Measurements from ENCODE around the gene BHMT2. TPM values are rescaled to one million over a fixed set of nuclear protein-coding genes. Genes with fewer than 3 reads are reported as not detected.

Gene BHMT2
- total and polyA plus RNA-seq, 2 donors (not counting 3 experiments of a cell fraction or from before 2014, with no cell fraction given), result 0.71 to 0.92 TPM

- Histone ChIP-seq H3K4me3 (replicated peaks in 1 of 3; ENCODE audit: insufficient read depth in 1 of 3, low read depth in 1 of 3, low read length in 3 of 3) (no peak overlapping the region), H3K79me2 (ENCODE audit: control insufficient read depth, insufficient read depth, low read length) (no peaks in the 10 kb centered on the region), H3K4me1 (ENCODE audit: control insufficient read depth, extremely low read depth, insufficient read depth, low read length) (no peaks in the 10 kb centered on the region), H3K36me3 (ENCODE audit: control insufficient read depth in 2 of 2, extremely low read depth in 1 of 2, insufficient read depth in 2 of 2, low read length in 2 of 2) (no peaks in the 10 kb centered on the region), H4K20me1 (replicated peaks; ENCODE audit: control insufficient read depth, extremely low read depth, insufficient read depth, low read length) (no peaks in the 10 kb centered on the region), H3K27me3 (ENCODE audit: control insufficient read depth in 2 of 2, insufficient read depth in 2 of 2, low read length in 2 of 2) (peaks cover 2 to 3% of the 10 kb centered on the region in 2 experiments), H3K9me1 (replicated peaks; ENCODE audit: control insufficient read depth, extremely low read depth, insufficient read depth, low read length) (no peaks in the 10 kb centered on the region), H3K9ac (replicated peaks; ENCODE audit: extremely low read depth, insufficient read depth, low read length) (no peak overlapping the region), H3K4me2 (ENCODE audit: insufficient read depth, low read length) (no peak overlapping the region), H2AFZ (ENCODE audit: low read depth, low read length) (no peak overlapping the region), H3K9me3 (replicated peaks; ENCODE audit: control insufficient read depth, insufficient read depth, low read length) (no peaks in the 10 kb centered on the region), H3K27ac (ENCODE audit: insufficient read depth, low read depth, low read length) (no peak overlapping the region)
- no TSS peak for BruUV-seq (replicated peaks)
- no peak for TF ChIP-seq EZH2 (IDR thresholded peaks at IDR 0.05; ENCODE audit: borderline replicate concordance, low read depth, low read length, severe bottlenecking)
- TF ChIP-seq MAX (IDR thresholded peaks at IDR 0.05; ENCODE audit: insufficient read depth, insufficient read length), result no peak
- no peak for TF ChIP-seq CTCF (IDR thresholded peaks at IDR 0.05; ENCODE audit: extremely low read depth in 1 of 2, insufficient read depth in 1 of 2, low read depth in 1 of 2, low read length in 2 of 2)
- TF ChIP-seq GATA2 (IDR thresholded peaks at IDR 0.05; ENCODE audit: insufficient read depth, insufficient read length, low read depth, low read length), result no peak
- no peak for TF ChIP-seq POLR2A (IDR thresholded peaks at IDR 0.05; ENCODE audit: low read depth, low read length)
- TF ChIP-seq FOS (IDR thresholded peaks at IDR 0.05; ENCODE audit: borderline replicate concordance, insufficient read depth, low read length), result no peak
- TF ChIP-seq POLR2AphosphoS5 (IDR thresholded peaks at IDR 0.05; ENCODE audit: insufficient read depth, low read depth, low read length), result no peak
- TF ChIP-seq JUN (IDR thresholded peaks at IDR 0.05; ENCODE audit: borderline replicate concordance, insufficient read depth, insufficient read length, low read depth), result no peak
- no peak for TF ChIP-seq MYC (IDR thresholded peaks at IDR 0.05; ENCODE audit: low read depth, low read length)
- no peak for DNase-seq (ENCODE audit: low read depth, low spot score)
- FAIRE-seq, result no peak
- ChIA-PET CTCF (no interaction called here), POLR2A (no interaction called here)
- dilution Hi-C loops (cut with MboI; ENCODE audit: extremely low pct_ligation_motif_present, low sequenced_read_pairs), result no loop called here
- intact Hi-C loops (cut with micrococcal nuclease), result no loop called here
These were observed 24.2 kb downstream of the BHMT2 start for GRCh38 chr5:79093762-79094161.
